Measurements from ENCODE around the gene CCR3. TPM values are rescaled to one million over a fixed set of nuclear protein-coding genes. Genes with fewer than 3 reads are reported as not detected.
A peak's percentile ranks its signal among the peaks of the same experiment; 100 is the strongest.

Gene CCR3
- total RNA-seq, 4 donors from 2014 or later = not detected

- DNase-seq = peak in 1 of 3 donors; percentile 56
- H3K27me3 ChIP-seq = no peaks in the 10 kb centered on the region
- no peaks in the 10 kb centered on the region for H3K4me1 ChIP-seq
- TF ChIP-seq CTCF (IDR thresholded peaks at IDR 0.05) (no peak), POLR2A (IDR thresholded peaks at IDR 0.05) (no peak)
- no peaks in the 10 kb centered on the region for H3K9me3 ChIP-seq
- H3K4me3 ChIP-seq = no peak overlapping the region
- no peak overlapping the region for H3K27ac ChIP-seq
- no peaks in the 10 kb centered on the region for H3K36me3 ChIP-seq
Measured at GRCh38 chr3:46312991-46313390, 70.7 kb downstream of the CCR3 start.

- DNase-seq = no peak
- H3K36me3 ChIP-seq = no peaks in the 10 kb centered on the region
- H3K4me3 ChIP-seq = no peak overlapping the region
- TF ChIP-seq POLR2A (IDR thresholded peaks at IDR 0.05) = no peak
- TF ChIP-seq CTCF (IDR thresholded peaks at IDR 0.05) = no peak
- H3K27me3 ChIP-seq = no peaks in the 10 kb centered on the region
- H3K27ac ChIP-seq = no peak overlapping the region
- H3K4me1 ChIP-seq = no peaks in the 10 kb centered on the region
- H3K9me3 ChIP-seq = no peaks in the 10 kb centered on the region
Measured at GRCh38 chr3:46314517-46314916, 72.3 kb downstream of the CCR3 start.

GRCh38 chr3:46316206-46316605, 73.9 kb downstream of the CCR3 start:
- H3K27me3 ChIP-seq = no peaks in the 10 kb centered on the region
- no peak overlapping the region for H3K4me3 ChIP-seq
- no peaks in the 10 kb centered on the region for H3K36me3 ChIP-seq
- H3K27ac ChIP-seq = no peak overlapping the region
- TF ChIP-seq POLR2A (IDR thresholded peaks at IDR 0.05) = no peak
- H3K9me3 ChIP-seq = no peaks in the 10 kb centered on the region
- no peak for DNase-seq
- no peaks in the 10 kb centered on the region for H3K4me1 ChIP-seq

Other genes with a start within 250 kb of the CCR3 start
- gene FYCO1, start 246.6 kb upstream of the CCR3 start, total RNA-seq = 10 to 100 TPM; 35.8 to 51.2 (median 43.8) TPM
- gene XCR1, start 215.0 kb upstream of the CCR3 start, total RNA-seq = not detected
- gene CCR1, start 34.1 kb upstream of the CCR3 start, total RNA-seq = 1 to 10 TPM in 3 of 4 donors, under 1 TPM in 1; 0.95 to 6.6 (median 1.5) TPM
- gene CCR2, start 111.7 kb downstream of the CCR3 start, total RNA-seq = 1 to 10 TPM in 1 of 4 donors, under 1 TPM in 2, not detected in 1; 0.70 to 4.1 (median 0.80) TPM
- gene CCR5, start 128.5 kb downstream of the CCR3 start, total RNA-seq = 1 to 10 TPM in 2 of 4 donors, under 1 TPM in 2; 0.66 to 1.7 (median 1.1) TPM
- gene CCRL2, start 164.8 kb downstream of the CCR3 start, total RNA-seq = 10 to 100 TPM in 3 of 4 donors, not detected in 1; 13.5 to 21.2 (median 16.0) TPM
- gene LTF, start 222.4 kb downstream of the CCR3 start, total RNA-seq = 10 to 100 TPM in 1 of 4 donors, 1 to 10 TPM in 1, under 1 TPM in 1, not detected in 1; 0.38 to 12.4 (median 1.1) TPM